H9 (cell line): Measurements from ENCODE around the gene NPIPB6. TPM values are rescaled to one million over a fixed set of nuclear protein-coding genes. Genes with fewer than 3 reads are reported as not detected.
"Not testable (repeated sequence)": the region's sequence is repeated elsewhere in the genome, so short reads cannot be mapped to it uniquely, and the experiment has no call there.

Experiments
- DNase-seq: peaks from one replicate; pipeline ENCODE4 v3.0.0-alpha.2; 2017
- H2AFZ ChIP-seq: one replicate; pipeline ENCODE4 v1.6.1; 2013; ENCODE audit warnings: mild to moderate bottlenecking, low read length, control low read depth, moderate library complexity
- H2AK5ac ChIP-seq: 2 replicates; pipeline ENCODE4 v1.6.1; 2013; ENCODE audit warnings: low read length, control low read depth, mixed read lengths; ENCODE audit not compliant: insufficient read length
- H2BK120ac ChIP-seq: one replicate; pipeline ENCODE4 v1.6.1; 2013; ENCODE audit warnings: low read depth, mild to moderate bottlenecking, low read length, control low read depth, inconsistent platforms; ENCODE audit not compliant: poor library complexity, severe bottlenecking
- H2BK12ac ChIP-seq: 2 replicates; pipeline ENCODE4 v1.6.1; 2013; ENCODE audit warnings: low read length, control low read depth, mixed read lengths, low read depth; ENCODE audit not compliant: insufficient read length
- H2BK15ac ChIP-seq: 2 replicates; pipeline ENCODE4 v1.6.1; 2013; ENCODE audit warnings: low read depth, low read length, control low read depth
- H2BK20ac ChIP-seq: one replicate; pipeline ENCODE4 v1.6.1; 2013; ENCODE audit warnings: low read depth, mild to moderate bottlenecking, low read length, control low read depth, inconsistent platforms; ENCODE audit not compliant: poor library complexity, severe bottlenecking
- H2BK5ac ChIP-seq: 2 replicates; pipeline ENCODE4 v1.6.1; 2013; ENCODE audit warnings: low read length, control low read depth, mixed read lengths; ENCODE audit not compliant: insufficient read length
- H3K14ac ChIP-seq: 2 replicates; pipeline ENCODE4 v1.6.1; 2013; ENCODE audit warnings: low read length, control low read depth; ENCODE audit not compliant: insufficient read depth
- H3K18ac ChIP-seq: 2 replicates; pipeline ENCODE4 v1.6.1; 2013; ENCODE audit warnings: low read depth, mild to moderate bottlenecking, mixed read lengths, low read length, control low read depth; ENCODE audit not compliant: insufficient read length
- H3K23ac ChIP-seq: 2 replicates; pipeline ENCODE4 v1.6.1; 2013; ENCODE audit warnings: low read length, control low read depth, mixed read lengths, low read depth; ENCODE audit not compliant: insufficient read length
- H3K23me2 ChIP-seq: 2 replicates; pipeline ENCODE4 v1.6.1; 2013; ENCODE audit warnings: low read depth, mild to moderate bottlenecking, mixed read lengths, low read length, control low read depth; ENCODE audit not compliant: insufficient read length, poor library complexity, severe bottlenecking
- H3K27ac ChIP-seq: 2 replicates; pipeline ENCODE4 v1.5.1; 2013; ENCODE audit warnings: low read length, control low read depth, mixed read lengths, low read depth; ENCODE audit not compliant: insufficient read length
- H3K27me3 ChIP-seq: 2 replicates; pipeline ENCODE4 v1.6.1; 2013; ENCODE audit warnings: low read length, control low read depth, inconsistent platforms; ENCODE audit not compliant: insufficient read depth
- H3K4ac ChIP-seq: 2 replicates; pipeline ENCODE4 v1.6.1; 2013; ENCODE audit warnings: low read depth, mild to moderate bottlenecking, control low read depth, inconsistent platforms, low read length, moderate library complexity
- H3K4me1 ChIP-seq: 2 replicates; pipeline ENCODE4 v1.6.1; 2013; ENCODE audit warnings: low read length, control low read depth, inconsistent platforms; ENCODE audit not compliant: insufficient read depth
- H3K4me2 ChIP-seq: 2 replicates; pipeline ENCODE4 v1.6.1; 2013; ENCODE audit warnings: low read length, control low read depth, mixed read lengths; ENCODE audit not compliant: insufficient read length, insufficient read depth
- H3K56ac ChIP-seq: 2 replicates; pipeline ENCODE4 v1.6.1; 2013; ENCODE audit warnings: low read depth, mild to moderate bottlenecking, mixed read lengths, low read length, control low read depth; ENCODE audit not compliant: insufficient read length
- H3K79me1 ChIP-seq: 2 replicates; pipeline ENCODE4 v1.6.1; 2013; ENCODE audit warnings: low read depth, mild to moderate bottlenecking, moderate library complexity, low read length, control low read depth, inconsistent platforms; ENCODE audit not compliant: insufficient read depth, poor library complexity, severe bottlenecking
- H3K79me2 ChIP-seq: 2 replicates; pipeline ENCODE4 v1.6.1; 2013; ENCODE audit warnings: low read length, control low read depth, inconsistent platforms; ENCODE audit not compliant: insufficient read depth
- H3K9ac ChIP-seq: 2 replicates; pipeline ENCODE4 v1.6.1; 2013; ENCODE audit warnings: low read length, control low read depth, mixed read lengths; ENCODE audit not compliant: insufficient read length; ENCODE audit errors: extremely low read depth
- H3K9me3 ChIP-seq: one replicate; pipeline ENCODE4 v1.6.1; 2013; ENCODE audit warnings: low read depth, low read length, inconsistent platforms; ENCODE audit not compliant: control insufficient read depth
- H3T11ph ChIP-seq: one replicate; pipeline ENCODE4 v1.6.1; 2013; ENCODE audit warnings: mild to moderate bottlenecking, low read length, control low read depth, inconsistent platforms
- H4K20me1 ChIP-seq: one replicate; pipeline ENCODE4 v1.6.1; 2013; ENCODE audit not compliant: control insufficient read depth, insufficient read length, insufficient read depth
- H4K5ac ChIP-seq: 2 replicates; pipeline ENCODE4 v1.6.1; 2013; ENCODE audit warnings: low read depth, mild to moderate bottlenecking, mixed read lengths, low read length, control low read depth; ENCODE audit not compliant: insufficient read length
- H4K8ac ChIP-seq: replicated peaks from 2 replicates; pipeline ENCODE4 v1.6.1; 2013; ENCODE audit warnings: low read length, control low read depth, mixed read lengths, low read depth; ENCODE audit not compliant: insufficient read length
- H4K91ac ChIP-seq: 2 replicates; pipeline ENCODE4 v1.6.1; 2013; ENCODE audit warnings: low read depth, mild to moderate bottlenecking, moderate library complexity, mixed read lengths, low read length, control low read depth; ENCODE audit not compliant: insufficient read length
- H3K27ac Mint-ChIP-seq, 3 experiments: 2 replicates in 2 of 3; 3 replicates in 1 of 3; pipeline ENCODE4 v1.8.0; 2020 to 2021; ENCODE audit warnings: mixed read lengths in 3 of 3, mild to moderate bottlenecking in 1 of 3, moderate library complexity in 1 of 3
- H3K27me3 Mint-ChIP-seq: 2 replicates; pipeline ENCODE4 v1.8.0; 2021; ENCODE audit warnings: low read depth, mild to moderate bottlenecking, moderate library complexity, mixed read lengths
- H3K36me3 Mint-ChIP-seq, 3 experiments: 2 replicates in 2 of 3; 3 replicates in 1 of 3; pipeline ENCODE4 v1.8.0; 2020 to 2021; ENCODE audit warnings: low read depth in 3 of 3, mixed read lengths in 3 of 3; ENCODE audit not compliant: insufficient read depth in 1 of 3
- H3K4me1 Mint-ChIP-seq, 2 experiments: 2 replicates each; pipeline ENCODE4 v1.8.0; 2020; ENCODE audit warnings: mixed read lengths in 2 of 2
- H3K4me3 Mint-ChIP-seq, 2 experiments: 2 replicates in 1 of 2; 3 replicates in 1 of 2; pipeline ENCODE4 v1.8.0; 2020 to 2021; ENCODE audit warnings: mild to moderate bottlenecking in 2 of 2, mixed read lengths in 2 of 2, moderate library complexity in 1 of 2
- H3K9me3 Mint-ChIP-seq, 2 experiments: 2 replicates in 1 of 2; 3 replicates in 1 of 2; pipeline ENCODE4 v1.8.0; 2020; ENCODE audit warnings: mild to moderate bottlenecking in 2 of 2, mixed read lengths in 2 of 2, moderate library complexity in 1 of 2
- WGBS: extraction: QIAGEN DNeasy Blood & Tissue Kit; methylation state at CpG from one replicate; pipeline ENCODE4 v1.1.7; 2013; ENCODE audit warnings: missing lambda C conversion rate, low lambda C conversion rate, mixed read lengths; ENCODE audit not compliant: insufficient read length; ENCODE audit errors: extremely low coverage; 5-methylcytosine and 5-hydroxymethylcytosine counted together
- long read RNA-seq: library from polyadenylated mRNA; unstranded; transcript quantifications from one replicate; pipeline ENCODE4 v2.0.0, GENCODE V29; 2020
- total RNA-seq: library from RNA; stranded (reverse); gene quantifications from 2 replicates; pipeline ENCODE4 v1.2.1, GENCODE V29; 2021

The NPIPB6 gene
- total RNA-seq: 2.0 and 5.2 TPM in 2 replicates
- long read RNA-seq, transcript NPIPB6-202 (7 exons, 1,329 nt): major isoform, 13 of 19 reads
- long read RNA-seq, partial matches to known transcripts: 1 of 19 reads
- long read RNA-seq, other reads (novel, unspliced or antisense): 5 of 19 reads

DNA sequence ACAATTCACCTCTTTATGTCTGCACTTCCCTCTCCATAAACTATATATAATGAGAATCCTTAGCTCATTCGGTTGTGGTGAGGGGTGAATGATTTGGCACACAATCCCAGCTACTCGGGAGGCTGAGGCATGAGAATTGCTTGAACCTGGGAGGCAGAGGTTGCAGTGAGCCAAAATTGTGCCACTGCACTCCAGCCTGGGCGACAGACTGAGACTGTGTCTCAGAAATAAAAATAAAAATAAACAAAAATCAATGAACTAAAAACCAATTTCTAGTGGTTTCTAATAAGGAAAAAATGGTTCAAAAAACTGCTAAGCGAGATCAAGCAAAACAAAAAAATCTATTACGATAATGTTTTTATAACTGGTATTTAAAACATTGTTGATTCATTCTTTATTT is at the start of gene NPIPB6:
Gene NPIPB6 (minus strand): TSS at position 101 of the 400 bp plus-strand sequence. CDS start 686 bp downstream, outside the sequence.
- not testable (repeated sequence) for H4K8ac ChIP-seq, H2BK5ac ChIP-seq, H3K4me1 Mint-ChIP-seq, H3K9me3 ChIP-seq, H3K27me3 ChIP-seq, H3K9ac ChIP-seq, H4K91ac ChIP-seq, H2AK5ac ChIP-seq, H3K4me1 ChIP-seq, H2BK20ac ChIP-seq, H3K23ac ChIP-seq, H3K36me3 Mint-ChIP-seq, H3T11ph ChIP-seq, H3K56ac ChIP-seq, H3K27ac Mint-ChIP-seq, H4K5ac ChIP-seq, H3K27me3 Mint-ChIP-seq, H3K18ac ChIP-seq, H3K79me1 ChIP-seq, H3K27ac ChIP-seq, H3K4ac ChIP-seq, H2BK15ac ChIP-seq, H2BK120ac ChIP-seq, H2BK12ac ChIP-seq, H4K20me1 ChIP-seq, DNase-seq, H3K9me3 Mint-ChIP-seq, H2AFZ ChIP-seq, H3K23me2 ChIP-seq, H3K4me3 Mint-ChIP-seq, H3K79me2 ChIP-seq, H3K14ac ChIP-seq, H3K4me2 ChIP-seq
- no CpG with 5 or more reads among the region's 5 CpGs for WGBS

DNA sequence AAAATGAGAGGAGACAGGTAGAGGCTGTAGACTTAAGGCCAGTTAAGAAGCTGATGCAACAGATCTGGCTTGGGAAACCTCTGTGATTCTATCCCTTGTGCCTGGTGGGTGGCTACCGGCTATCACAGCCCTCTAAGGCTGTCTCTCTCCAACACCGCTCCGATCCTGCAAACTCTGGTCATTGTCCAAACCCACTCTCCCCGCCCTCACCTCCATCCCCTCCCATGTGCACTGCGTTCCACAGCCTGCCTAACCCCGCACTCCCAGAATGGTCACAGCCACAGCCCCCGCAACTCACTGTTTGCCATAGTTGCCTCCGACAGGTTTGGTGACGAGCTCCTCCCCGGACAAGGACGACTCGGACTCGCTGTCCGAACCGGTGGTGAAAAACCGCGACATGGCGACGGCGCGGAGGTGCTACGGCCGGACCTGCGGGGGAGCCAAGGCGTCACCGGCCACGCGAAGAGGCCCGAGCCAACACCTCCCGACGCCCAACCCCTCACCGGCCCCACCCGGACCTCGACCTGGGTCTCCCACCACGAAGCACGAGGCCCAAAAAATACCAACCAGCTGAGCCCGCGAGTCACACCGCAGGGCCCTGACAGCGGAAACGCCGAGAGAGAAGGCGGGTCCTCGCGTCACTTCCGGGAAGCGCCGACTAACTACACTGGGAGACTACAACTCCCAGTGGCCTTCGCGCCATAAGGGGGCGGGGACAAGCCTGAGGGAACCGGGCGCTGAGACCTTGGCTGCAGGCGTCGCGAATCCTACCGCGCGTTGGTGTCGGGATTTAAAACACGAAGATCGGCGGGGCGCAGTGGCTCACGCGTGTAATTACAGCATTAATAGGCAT is 40.1 kb upstream of the NPIPB6 start, which contains the start of gene EIF3CL:
Gene EIF3CL (minus strand): TSS at position 622 of the 853 bp plus-strand sequence. CDS start 223 bp downstream, at position 399.
- H3K4me1 Mint-ChIP-seq, H3K36me3 Mint-ChIP-seq: not testable (repeated sequence)
- H3K4me3 Mint-ChIP-seq: peak within 1 kb of the TSS; percentile 71 to 79

More for the DNA sequence above, 40.1 kb upstream of the NPIPB6 start, which contains the start of gene EIF3CL:
- not testable (repeated sequence) for H3K79me2 ChIP-seq, H3K9me3 Mint-ChIP-seq, H3T11ph ChIP-seq, H3K4ac ChIP-seq, H2BK15ac ChIP-seq, H3K23me2 ChIP-seq, H2BK5ac ChIP-seq, H2AFZ ChIP-seq, H3K27me3 ChIP-seq, H2AK5ac ChIP-seq, H3K4me2 ChIP-seq, H2BK12ac ChIP-seq, H4K20me1 ChIP-seq, H3K27ac ChIP-seq, H3K9ac ChIP-seq, H3K18ac ChIP-seq, DNase-seq, H2BK120ac ChIP-seq, H4K5ac ChIP-seq, H3K56ac ChIP-seq, H3K23ac ChIP-seq, H4K8ac ChIP-seq, H3K27ac Mint-ChIP-seq, H3K4me1 ChIP-seq, H3K14ac ChIP-seq, H4K91ac ChIP-seq, H3K27me3 Mint-ChIP-seq, H3K9me3 ChIP-seq, H2BK20ac ChIP-seq, H3K79me1 ChIP-seq
- no CpG with 5 or more reads among the region's 66 CpGs for WGBS
